NT2/D1 (cell line): Measurements from ENCODE around the gene G3BP2.
A peak's percentile ranks its signal among the peaks of the same experiment; 100 is the strongest.

Experiments used
- DNase-seq: peaks from one replicate; pipeline ENCODE4 v3.0.0-alpha.2; 2011; ENCODE audit warnings: low read depth, low spot score
- H3K27me3 ChIP-seq: 2 replicates; pipeline ENCODE4 v1.6.0; 2011; ENCODE audit warnings: mild to moderate bottlenecking; ENCODE audit not compliant: insufficient read length, insufficient read depth
- H3K36me3 ChIP-seq: 2 replicates; pipeline ENCODE4 v1.6.1; 2011; ENCODE audit warnings: mild to moderate bottlenecking, low read length, mixed read lengths; ENCODE audit not compliant: insufficient read depth, insufficient read length
- H3K4me1 ChIP-seq: 2 replicates; pipeline ENCODE4 v1.5.1; 2011; ENCODE audit not compliant: insufficient read depth, insufficient read length
- H3K4me3 ChIP-seq: 2 replicates; pipeline ENCODE4 v1.5.1; 2011; ENCODE audit warnings: low read depth; ENCODE audit not compliant: insufficient read length
- H3K9ac ChIP-seq: 2 replicates; pipeline ENCODE4 v1.6.0; 2011; ENCODE audit warnings: low read depth; ENCODE audit not compliant: insufficient read length
- H3K9me3 ChIP-seq: 2 replicates; pipeline ENCODE4 v1.5.1; 2011; ENCODE audit warnings: mild to moderate bottlenecking, low read length; ENCODE audit not compliant: insufficient read depth
- SUZ12 ChIP-seq: IDR thresholded peaks from 2 replicates; pipeline ENCODE4 v1.6.1; 2011; ENCODE audit not compliant: insufficient read length, insufficient read depth; ENCODE audit errors: extremely low read depth
- YY1 ChIP-seq: IDR thresholded peaks from 2 replicates; pipeline ENCODE4 v1.6.1; 2011; ENCODE audit not compliant: insufficient read length, insufficient read depth
- ZNF274 ChIP-seq: IDR thresholded peaks from 2 replicates; pipeline ENCODE4 v1.6.1; 2011; ENCODE audit warnings: mild to moderate bottlenecking, low read depth, low read length

The G3BP2 gene

GRCh38 chr4:75683482-75684155 lies 10.4 kb upstream of the G3BP2 start:
- Histone ChIP-seq H3K9me3 (peaks cover 4% of the 10 kb centered on the region; the same call in 1 of the 2 replicates), H3K27me3 (no peaks in the 10 kb centered on the region), H3K36me3 (peaks cover 23% of the 10 kb centered on the region), H3K9ac (no peak overlapping the region), H3K4me1 (no peaks in the 10 kb centered on the region), H3K4me3 (no peak overlapping the region)
- DNase-seq: no peak
- no peak for TF ChIP-seq YY1
- no peak for TF ChIP-seq SUZ12
- no peak for TF ChIP-seq ZNF274

- TF ChIP-seq YY1: no peak
- no peak for TF ChIP-seq ZNF274
- no peak for TF ChIP-seq SUZ12
- Histone ChIP-seq H3K9ac (no peak overlapping the region), H3K9me3 (no peaks in the 10 kb centered on the region), H3K4me3 (no peak overlapping the region), H3K4me1 (no peaks in the 10 kb centered on the region), H3K36me3 (peaks cover 28% of the 10 kb centered on the region), H3K27me3 (no peaks in the 10 kb centered on the region)
- no peak for DNase-seq
Observed at GRCh38 chr4:75679876-75680575, 6.8 kb upstream of the G3BP2 start.

GRCh38 chr4:75678965-75679364 lies 5.8 kb upstream of the G3BP2 start:
- Histone ChIP-seq H3K9me3 (no peaks in the 10 kb centered on the region), H3K4me3 (no peak overlapping the region), H3K27me3 (no peaks in the 10 kb centered on the region), H3K4me1 (no peaks in the 10 kb centered on the region), H3K36me3 (peaks cover 26% of the 10 kb centered on the region), H3K9ac (no peak overlapping the region)
- TF ChIP-seq YY1: no peak
- no peak for TF ChIP-seq SUZ12
- TF ChIP-seq ZNF274: no peak
- no peak for DNase-seq

GRCh38 chr4:75678473-75678872 lies 5.3 kb upstream of the G3BP2 start:
- Histone ChIP-seq H3K27me3 (no peaks in the 10 kb centered on the region), H3K9me3 (no peaks in the 10 kb centered on the region), H3K4me3 (no peak overlapping the region), H3K4me1 (no peaks in the 10 kb centered on the region), H3K9ac (no peak overlapping the region), H3K36me3 (peaks cover 26% of the 10 kb centered on the region)
- TF ChIP-seq SUZ12 (no peak), ZNF274 (no peak), YY1 (no peak)
- DNase-seq: no peak

- Histone ChIP-seq H3K4me1 (no peaks in the 10 kb centered on the region), H3K4me3 (no peak overlapping the region), H3K36me3 (peaks cover 30% of the 10 kb centered on the region), H3K9ac (no peak overlapping the region), H3K9me3 (no peaks in the 10 kb centered on the region), H3K27me3 (no peaks in the 10 kb centered on the region)
- no peak for DNase-seq
- no peak for TF ChIP-seq SUZ12
- no peak for TF ChIP-seq ZNF274
- no peak for TF ChIP-seq YY1
Observed at GRCh38 chr4:75675004-75675531, 1.9 kb upstream of the G3BP2 start.

- H3K9ac ChIP-seq: peak overlapping the region; percentile 85
- peak overlapping the region; percentile 81 for H3K4me3 ChIP-seq
- peaks cover 24% of the 10 kb centered on the region for H3K36me3 ChIP-seq
- no peaks in the 10 kb centered on the region for H3K9me3 ChIP-seq
- no peaks in the 10 kb centered on the region for H3K27me3 ChIP-seq
- DNase-seq: peak; percentile 3
- no peak for TF ChIP-seq SUZ12
- TF ChIP-seq ZNF274: no peak
- H3K4me1 ChIP-seq: no peaks in the 10 kb centered on the region
Observed at GRCh38 chr4:75673959-75674328, 733 bp upstream of the G3BP2 start.

GRCh38 chr4:75672461-75673026 lies 667 bp downstream of the G3BP2 start:
- peaks cover 14% of the 10 kb centered on the region for H3K36me3 ChIP-seq
- H3K4me3 ChIP-seq: peak overlapping the region; percentile 81
- no peaks in the 10 kb centered on the region for H3K27me3 ChIP-seq
- H3K4me1 ChIP-seq: no peaks in the 10 kb centered on the region
- no peaks in the 10 kb centered on the region for H3K9me3 ChIP-seq
- TF ChIP-seq YY1 (no peak), ZNF274 (no peak), SUZ12 (no peak)
- peak; percentile 13 for DNase-seq
- H3K9ac ChIP-seq: peak overlapping the region; percentile 98
